LNCaP clone FGC (cell line): ENCODE data around the gene NRXN2.

Experiments
- DNase-seq: peaks from one replicate; pipeline ENCODE4 v3.0.0-alpha.2; 2011; ENCODE audit warnings: low read depth
- H3K4me3 ChIP-seq: 2 replicates; pipeline ENCODE4 v1.5.1; 2011; ENCODE audit warnings: mild to moderate bottlenecking, low read depth, low read length, control low read depth
- TF ChIP-seq, protein P1 (sequence below): IDR thresholded peaks from 2 replicates; pipeline ENCODE4 v1.5.1; 2012; ENCODE audit warnings: mild to moderate bottlenecking; ENCODE audit not compliant: control insufficient read depth, insufficient read depth; ENCODE audit errors: extremely low read depth

Gene NRXN2

DNA sequence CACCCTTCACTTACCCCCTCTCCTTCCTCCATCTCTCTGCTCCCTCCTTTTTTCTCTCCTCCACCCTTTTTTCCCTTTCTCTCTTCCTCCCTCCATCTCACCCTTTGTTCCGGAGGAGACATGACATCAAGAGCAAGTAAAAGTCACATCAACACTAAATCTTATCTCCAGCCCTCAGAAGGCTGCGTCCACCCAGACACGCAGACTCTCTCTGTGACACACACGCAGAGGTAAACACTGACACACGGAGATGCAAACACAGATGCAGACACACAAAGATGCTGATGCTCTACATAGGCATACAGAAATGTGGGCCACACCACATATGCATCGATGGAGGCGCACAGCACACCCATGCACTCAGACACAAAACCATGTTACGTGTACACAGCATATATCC, 27.0 kb downstream of the NRXN2 start:
- no peak for DNase-seq
- H3K4me3 ChIP-seq = no peak overlapping the region
- TF ChIP-seq, protein P1, sequence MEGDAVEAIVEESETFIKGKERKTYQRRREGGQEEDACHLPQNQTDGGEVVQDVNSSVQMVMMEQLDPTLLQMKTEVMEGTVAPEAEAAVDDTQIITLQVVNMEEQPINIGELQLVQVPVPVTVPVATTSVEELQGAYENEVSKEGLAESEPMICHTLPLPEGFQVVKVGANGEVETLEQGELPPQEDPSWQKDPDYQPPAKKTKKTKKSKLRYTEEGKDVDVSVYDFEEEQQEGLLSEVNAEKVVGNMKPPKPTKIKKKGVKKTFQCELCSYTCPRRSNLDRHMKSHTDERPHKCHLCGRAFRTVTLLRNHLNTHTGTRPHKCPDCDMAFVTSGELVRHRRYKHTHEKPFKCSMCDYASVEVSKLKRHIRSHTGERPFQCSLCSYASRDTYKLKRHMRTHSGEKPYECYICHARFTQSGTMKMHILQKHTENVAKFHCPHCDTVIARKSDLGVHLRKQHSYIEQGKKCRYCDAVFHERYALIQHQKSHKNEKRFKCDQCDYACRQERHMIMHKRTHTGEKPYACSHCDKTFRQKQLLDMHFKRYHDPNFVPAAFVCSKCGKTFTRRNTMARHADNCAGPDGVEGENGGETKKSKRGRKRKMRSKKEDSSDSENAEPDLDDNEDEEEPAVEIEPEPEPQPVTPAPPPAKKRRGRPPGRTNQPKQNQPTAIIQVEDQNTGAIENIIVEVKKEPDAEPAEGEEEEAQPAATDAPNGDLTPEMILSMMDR = no peak

- TF ChIP-seq, protein P1 = no peak
- no peak for DNase-seq
- no peak overlapping the region for H3K4me3 ChIP-seq
Observed at GRCh38 chr11:64695548-64695947, 27.4 kb downstream of the NRXN2 start.

DNA sequence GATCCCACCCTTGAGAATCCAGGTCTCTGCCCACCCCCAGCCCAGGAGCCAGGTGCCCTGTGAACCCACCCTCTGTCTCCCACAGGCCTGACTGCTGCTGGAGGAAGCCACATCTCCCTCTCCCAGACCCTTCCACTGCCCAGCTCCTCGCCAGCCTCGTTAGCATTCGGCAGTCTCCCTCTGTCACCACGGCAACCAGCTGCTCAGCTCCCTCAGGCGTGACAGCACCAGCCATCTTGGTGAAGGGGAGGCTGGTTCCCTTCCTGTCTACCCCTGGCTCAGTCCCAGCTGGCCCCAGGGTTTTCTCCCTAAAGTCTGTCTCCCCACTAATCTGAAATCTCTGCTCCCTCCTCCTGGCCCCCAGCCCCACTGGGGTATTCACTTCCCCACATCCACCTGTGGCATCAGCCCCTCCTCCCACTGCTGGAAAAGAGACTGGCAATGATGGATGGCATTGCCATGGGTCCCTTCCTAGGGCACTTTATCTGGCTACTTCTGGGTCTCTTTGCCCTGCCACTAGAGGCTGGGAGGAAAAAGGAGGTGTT, 28.1 kb downstream of the NRXN2 start:
- TF ChIP-seq, protein P1 = no peak
- H3K4me3 ChIP-seq = no peak overlapping the region
- no peak for DNase-seq

DNA sequence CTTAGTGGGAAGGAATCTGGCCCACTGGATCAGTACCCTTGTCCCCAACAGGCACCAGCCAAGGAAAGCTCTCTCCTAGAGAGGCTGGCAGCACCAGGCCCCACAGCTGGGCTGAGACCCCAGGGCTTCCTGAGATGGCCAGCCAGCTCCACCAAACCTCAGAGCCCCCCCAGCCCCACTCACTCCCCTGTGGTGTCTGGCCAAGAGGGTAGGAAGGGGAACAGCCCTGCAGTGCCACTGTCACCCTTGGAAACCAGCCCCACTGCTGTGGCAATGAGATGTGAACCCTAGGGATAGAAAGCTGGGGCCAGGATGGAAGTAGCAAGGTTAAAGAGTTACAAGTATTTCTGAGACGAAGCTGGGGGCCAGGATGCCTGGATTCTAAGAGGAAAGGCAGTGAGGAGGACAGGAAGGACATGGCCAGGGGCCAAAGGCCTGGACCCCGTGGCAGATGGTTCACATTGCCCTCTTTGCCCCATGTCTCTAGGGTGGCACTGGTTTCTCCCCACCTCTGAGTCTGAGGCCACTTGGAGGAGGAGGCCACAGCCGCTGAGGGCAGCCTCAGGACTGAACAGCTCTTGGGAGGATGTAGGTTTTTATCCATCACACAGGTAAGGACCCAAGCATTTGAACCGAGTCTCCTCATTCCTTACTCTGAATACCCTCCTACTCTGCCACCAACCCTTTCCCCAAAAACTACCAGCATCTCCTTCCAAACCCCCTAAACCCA, 28.8 kb downstream of the NRXN2 start:
- TF ChIP-seq, protein P1 = no peak
- DNase-seq = no peak
- H3K4me3 ChIP-seq = no peak overlapping the region

GRCh38 chr11:64692764-64693331, 30.1 kb downstream of the NRXN2 start:
- no peak for DNase-seq
- TF ChIP-seq, protein P1 = no peak
- H3K4me3 ChIP-seq = no peak overlapping the region

DNA sequence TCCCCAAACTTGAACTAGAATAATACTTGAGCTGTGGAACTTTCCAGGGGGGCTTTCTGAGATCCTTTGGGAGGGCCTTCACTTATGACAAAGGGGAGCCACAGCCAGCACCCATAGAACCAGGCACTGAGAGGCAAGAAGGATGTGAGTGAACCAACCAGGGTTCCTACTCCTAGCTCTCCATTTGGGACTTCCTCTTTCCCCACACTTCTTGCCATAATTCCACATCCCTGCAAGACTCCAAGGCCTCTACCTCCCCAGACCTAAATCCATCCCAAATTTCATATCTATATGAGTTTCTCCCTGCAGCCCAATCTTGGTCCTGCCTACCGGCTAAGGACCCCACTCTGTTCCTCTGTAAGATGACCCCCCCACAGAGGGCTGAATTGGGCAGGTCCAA, 31.5 kb downstream of the NRXN2 start:
- H3K4me3 ChIP-seq = no peak overlapping the region
- TF ChIP-seq, protein P1 = no peak
- no peak for DNase-seq
